Measurements from ENCODE around the gene TADA2B.
A peak's percentile ranks its signal among the peaks of the same experiment; 100 is the strongest.
"Not testable (repeated sequence)": the region's sequence is repeated elsewhere in the genome, so short reads cannot be mapped to it uniquely, and the experiment has no call there.

The TADA2B gene

GRCh38 chr4:7086384-7086783, 43.2 kb downstream of the TADA2B start:
- DNase-seq = no peak

GRCh38 chr4:7087036-7087435, 43.9 kb downstream of the TADA2B start:
- DNase-seq = no peak

GRCh38 chr4:7089213-7089986, 46.2 kb downstream of the TADA2B start:
- no peak for DNase-seq

- no peak for DNase-seq
These were observed 48.9 kb downstream of the TADA2B start for GRCh38 chr4:7092026-7092425.

GRCh38 chr4:7094916-7095315, 51.7 kb downstream of the TADA2B start:
- no peak for DNase-seq

GRCh38 chr4:7095611-7096155, 52.5 kb downstream of the TADA2B start:
- no peak for DNase-seq

GRCh38 chr4:7096236-7096635, 53.1 kb downstream of the TADA2B start:
- no peak for DNase-seq

- DNase-seq = peak in 1 of 2 experiments; percentile 35
These were observed 58.7 kb downstream of the TADA2B start for GRCh38 chr4:7101692-7102515.

GRCh38 chr4:7102516-7102909, 59.3 kb downstream of the TADA2B start:
- not testable (repeated sequence) for DNase-seq

- peak in 1 of 2 experiments; percentile 47 for DNase-seq
These were observed 59.9 kb downstream of the TADA2B start for GRCh38 chr4:7103031-7103606.

GRCh38 chr4:7103607-7104365, 60.6 kb downstream of the TADA2B start:
- DNase-seq = no peak

GRCh38 chr4:7104366-7105031, 61.3 kb downstream of the TADA2B start:
- no peak for DNase-seq

GRCh38 chr4:7105276-7105675, 62.1 kb downstream of the TADA2B start:
- DNase-seq = no peak

- DNase-seq = no peak
These were observed 64.2 kb downstream of the TADA2B start for GRCh38 chr4:7107166-7107905.

Measured in SHP77 (cell line).